HG03460 (cell line): ENCODE data around the gene NDUFA8.
"Not testable (repeated sequence)": the region's sequence is repeated elsewhere in the genome, so short reads cannot be mapped to it uniquely, and the experiment has no call there.

Source experiments
- ATAC-seq: cut with Tn5 transposase; IDR thresholded peaks from one replicate; pipeline ENCODE4 v1.9.1; 2021; ENCODE audit not compliant: unreplicated experiment

The NDUFA8 gene

GRCh38 chr9:122122468-122122867, 37.1 kb downstream of the NDUFA8 start:
- peak; percentile 17 for ATAC-seq

DNA sequence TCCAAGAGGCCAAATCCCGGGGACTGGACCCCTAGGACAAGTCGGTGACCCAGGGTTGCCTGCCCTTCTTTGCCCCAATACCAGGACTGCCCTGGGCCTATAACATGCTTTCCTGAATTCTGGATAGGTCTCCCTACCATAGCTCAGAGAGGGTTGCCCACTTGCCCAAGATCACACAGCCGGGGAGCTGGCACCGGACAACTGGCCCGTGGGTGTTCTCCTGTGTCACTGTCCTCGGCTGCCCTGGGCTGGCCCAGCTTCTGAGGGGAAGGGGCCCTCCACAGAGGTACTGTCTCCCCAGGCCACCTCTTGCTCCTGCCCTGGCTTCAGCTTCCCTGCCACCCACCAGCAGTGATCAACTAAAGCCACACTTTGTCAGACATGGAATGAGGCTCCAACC, 37.6 kb downstream of the NDUFA8 start:
- no peak for ATAC-seq

DNA sequence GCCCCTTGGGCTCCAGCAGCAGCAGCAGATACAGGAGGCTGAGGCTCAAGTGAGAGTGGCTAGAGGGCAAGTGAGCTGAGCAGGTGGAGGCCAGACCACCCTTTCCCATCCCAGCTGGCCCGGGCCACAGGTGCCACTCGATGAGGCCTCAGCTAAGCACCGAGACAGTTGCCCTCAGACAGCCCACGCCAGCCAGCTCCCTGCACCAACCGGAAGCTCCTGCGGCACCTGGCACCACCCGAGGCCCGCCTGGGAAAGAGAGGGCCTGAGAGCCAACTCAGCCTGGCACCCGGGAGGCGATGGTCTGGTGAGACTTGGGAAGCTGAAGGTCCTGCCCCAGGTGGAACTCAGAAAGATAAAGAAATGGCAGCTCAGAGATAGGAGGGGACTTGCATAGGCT, 38.2 kb downstream of the NDUFA8 start:
- no peak for ATAC-seq

- ATAC-seq, result no peak
These were observed 39.1 kb downstream of the NDUFA8 start for GRCh38 chr9:122120316-122121071.

DNA sequence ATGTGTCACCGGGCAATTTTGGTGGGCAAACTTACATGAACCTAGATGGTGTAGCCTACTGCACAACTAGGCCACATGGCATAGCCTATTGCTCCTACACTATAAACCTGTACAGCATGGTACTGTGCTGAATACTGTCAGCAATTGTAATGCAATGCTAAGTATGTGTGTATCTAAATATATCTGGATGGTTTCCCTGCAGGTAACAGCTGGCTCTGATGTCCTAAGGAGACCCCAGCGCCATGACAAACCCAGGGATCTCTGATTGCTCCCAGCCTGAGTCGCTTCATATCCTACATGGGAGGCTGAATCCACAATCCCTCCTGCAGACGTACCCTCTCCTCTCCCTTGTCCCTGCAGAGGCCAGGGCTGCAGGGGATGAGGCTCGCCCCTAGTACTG, 39.9 kb downstream of the NDUFA8 start:
- no peak for ATAC-seq

GRCh38 chr9:122119166-122119521, 40.4 kb downstream of the NDUFA8 start:
- ATAC-seq, result no peak

GRCh38 chr9:122118343-122119165, 41.0 kb downstream of the NDUFA8 start:
- ATAC-seq, result no peak

GRCh38 chr9:122117241-122117640, 42.3 kb downstream of the NDUFA8 start:
- ATAC-seq, result not testable (repeated sequence)

DNA sequence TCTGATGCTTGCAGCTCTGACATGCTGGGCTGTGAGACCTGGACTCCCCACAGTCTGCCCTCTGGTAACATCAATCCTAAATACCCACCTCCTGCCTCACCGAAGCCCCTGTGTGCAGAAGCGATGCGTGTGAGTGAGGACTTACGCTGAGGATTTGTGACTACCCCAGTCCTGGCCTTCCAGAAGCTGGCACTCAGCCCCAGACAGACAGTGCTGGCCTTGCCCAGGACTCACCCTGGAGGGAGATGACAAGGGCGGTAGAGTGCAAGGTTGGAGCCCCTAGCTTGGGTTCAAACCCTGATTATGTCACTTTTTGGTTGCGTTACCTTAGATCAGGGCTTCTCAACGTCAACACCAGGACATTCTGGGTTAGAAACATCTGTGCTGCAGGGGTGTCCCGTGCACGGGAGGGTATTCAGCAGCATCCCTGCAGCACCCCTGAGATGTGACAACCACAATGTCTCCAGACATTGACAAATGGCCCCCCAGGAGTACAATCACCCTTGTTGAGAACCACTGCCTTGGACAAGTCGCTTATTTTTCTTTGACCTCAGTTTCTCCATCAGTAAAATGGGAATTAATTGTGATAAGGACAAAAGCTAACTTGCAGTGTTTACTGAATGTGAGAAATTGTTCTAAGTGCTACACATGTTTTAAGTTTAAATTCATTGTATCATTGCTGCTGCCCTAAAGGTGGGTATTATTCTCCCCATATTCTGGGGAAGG, 43.0 kb downstream of the NDUFA8 start:
- ATAC-seq, result no peak

- ATAC-seq, result no peak
These were observed 43.5 kb downstream of the NDUFA8 start for GRCh38 chr9:122116040-122116439.

DNA sequence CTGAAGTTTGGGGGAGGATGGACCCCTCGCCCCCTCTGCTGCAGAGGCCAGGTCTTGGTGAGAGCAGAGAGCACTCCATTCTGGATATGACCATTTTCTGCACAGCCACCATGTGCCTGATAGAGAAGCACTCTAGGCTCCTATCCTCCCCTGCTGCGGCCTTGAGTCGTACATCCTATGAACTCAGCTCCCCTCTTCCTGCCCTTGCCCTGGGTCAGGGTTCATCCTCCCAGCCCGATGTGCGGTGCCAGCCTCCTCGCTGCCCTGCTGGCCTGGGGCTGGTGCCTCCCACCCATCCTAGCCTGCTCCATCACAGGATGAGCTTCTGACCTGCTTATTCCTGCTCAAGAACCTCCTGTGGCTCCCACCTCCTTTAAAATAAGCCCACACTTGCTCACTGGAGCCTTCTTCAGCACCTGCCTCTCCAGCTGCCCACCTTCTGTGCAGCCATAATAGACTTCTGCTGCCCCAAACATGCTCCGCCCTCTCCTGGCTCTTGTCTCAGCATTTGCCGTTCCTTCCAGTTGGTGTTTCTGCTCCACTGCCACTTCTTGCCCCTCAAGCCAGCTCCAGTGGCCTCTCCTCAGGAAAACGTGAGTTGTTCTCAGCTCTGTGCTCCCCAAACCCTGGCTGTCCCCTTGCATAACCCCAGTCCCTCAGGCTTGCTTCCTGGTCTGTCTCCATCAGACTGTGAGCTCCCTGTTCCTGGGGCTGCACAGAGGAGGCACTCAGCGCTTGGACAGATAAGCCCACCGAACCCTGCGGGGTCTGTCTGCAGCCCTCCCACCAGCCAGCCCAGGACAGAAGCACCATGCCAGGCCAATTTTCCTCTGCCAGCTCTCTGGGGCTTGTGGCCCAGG, 44.2 kb downstream of the NDUFA8 start:
- no peak for ATAC-seq

- ATAC-seq, result no peak
These were observed 46.0 kb downstream of the NDUFA8 start for GRCh38 chr9:122113574-122113973.

DNA sequence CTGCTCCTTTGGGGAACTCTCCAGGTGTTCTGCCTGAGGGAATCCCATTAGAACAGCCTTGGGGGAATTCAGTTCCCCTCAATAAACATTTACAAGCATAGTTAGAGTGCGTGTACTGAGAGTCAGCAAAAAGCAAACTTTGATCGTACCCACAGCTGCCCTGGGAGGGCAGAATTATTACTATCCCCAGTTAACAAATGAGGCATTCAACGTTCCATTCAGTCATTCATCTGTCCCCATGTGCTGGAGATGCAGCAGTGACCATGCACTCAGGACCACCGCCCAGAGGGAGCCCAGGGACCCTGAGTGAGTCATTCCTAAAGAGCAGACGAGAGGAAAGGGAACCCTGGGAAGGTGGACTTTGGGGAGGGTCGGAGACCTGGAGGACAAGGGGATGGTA, 47.3 kb downstream of the NDUFA8 start:
- ATAC-seq, result no peak

GRCh38 chr9:122111413-122112085, 48.0 kb downstream of the NDUFA8 start:
- ATAC-seq, result no peak

- ATAC-seq, result no peak
These were observed 49.3 kb downstream of the NDUFA8 start for GRCh38 chr9:122110100-122110833.

- ATAC-seq, result no peak
These were observed 50.4 kb downstream of the NDUFA8 start for GRCh38 chr9:122109035-122109813.

DNA sequence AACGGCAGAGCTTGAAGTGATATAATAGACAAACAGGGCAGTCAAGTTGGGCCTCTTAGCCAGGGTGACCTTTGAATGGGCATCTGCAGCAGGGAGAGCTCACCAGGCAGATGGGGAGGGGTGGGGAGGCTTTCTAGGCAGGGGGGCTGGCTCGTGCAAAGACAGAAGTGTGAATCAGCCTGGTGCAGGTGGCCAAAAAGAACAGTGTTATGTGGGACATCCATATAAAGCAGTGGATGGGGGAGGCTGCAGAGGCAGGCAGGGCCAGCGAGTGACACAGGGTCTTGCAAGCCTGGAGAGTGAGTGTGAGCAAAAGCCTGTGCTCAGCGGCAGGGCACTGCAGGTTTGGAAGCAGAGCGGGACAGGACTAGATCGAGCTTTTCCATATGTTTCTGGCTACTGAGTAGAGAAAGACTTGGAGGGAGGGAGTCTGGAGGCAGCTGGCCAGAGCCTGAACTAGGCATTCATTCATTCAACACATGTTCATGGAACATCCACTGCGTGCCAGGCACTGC, 52.2 kb downstream of the NDUFA8 start:
- no peak for ATAC-seq

DNA sequence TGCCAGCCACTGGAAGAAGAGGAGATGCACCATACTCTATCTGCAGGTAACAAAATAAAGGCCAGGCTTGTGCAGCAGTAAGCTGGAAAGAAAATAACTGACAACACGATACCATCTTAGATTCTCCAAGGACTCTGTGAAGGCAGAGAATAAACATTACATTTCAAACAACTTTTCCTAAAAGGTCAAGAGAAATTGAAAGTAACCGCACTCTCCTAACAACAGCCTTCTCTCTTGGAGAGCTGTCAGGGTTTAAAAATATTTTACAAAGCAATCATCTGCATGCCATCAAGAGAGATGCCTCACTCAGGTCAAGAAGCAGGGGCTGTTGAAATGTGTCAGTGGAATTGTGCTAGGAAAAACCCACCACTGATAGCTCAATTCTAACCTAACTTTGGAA, 53.0 kb downstream of the NDUFA8 start:
- no peak for ATAC-seq

DNA sequence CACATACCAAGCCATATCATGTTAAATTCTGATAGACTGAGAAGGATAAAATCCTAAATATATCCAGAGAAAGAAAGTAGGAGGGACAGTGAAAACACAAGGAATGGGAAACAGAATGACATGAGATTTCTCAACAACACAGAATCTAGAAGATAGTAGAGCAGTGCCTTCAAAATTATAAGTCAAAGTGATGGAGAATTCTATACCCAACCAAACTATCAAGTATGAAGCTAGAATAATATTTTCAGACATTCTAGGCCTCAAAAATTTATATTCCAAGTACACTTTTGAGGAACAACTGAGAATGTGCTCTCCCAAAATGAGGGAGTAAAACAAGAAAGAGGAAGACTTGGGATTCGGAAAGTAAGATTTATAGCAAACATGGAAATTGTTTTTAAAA, 55.6 kb downstream of the NDUFA8 start:
- ATAC-seq, result no peak
